Dermis microvascular lymphatic vessel endothelial cell (primary cell): Measurements from ENCODE around the gene COMMD1. TPM values are rescaled to one million over a fixed set of nuclear protein-coding genes. Genes with fewer than 3 reads are reported as not detected.

Experiments used
- DNase-seq, 2 donors: peaks; one replicate each; pipeline versions ENCODE4 v3.0.0 to v3.0.0-alpha.2; 2010; ENCODE audit warnings: low read depth in 2 of 2
- total RNA-seq: library from RNA; depleted of rRNA; stranded (reverse); fragments of >200 nt; gene quantifications from 2 replicates; pipeline ENCODE4 v1.2.1, GENCODE V29; 2014

The COMMD1 gene
- total RNA-seq, 1 donor from 2014 or later = 31.8 TPM

DNA sequence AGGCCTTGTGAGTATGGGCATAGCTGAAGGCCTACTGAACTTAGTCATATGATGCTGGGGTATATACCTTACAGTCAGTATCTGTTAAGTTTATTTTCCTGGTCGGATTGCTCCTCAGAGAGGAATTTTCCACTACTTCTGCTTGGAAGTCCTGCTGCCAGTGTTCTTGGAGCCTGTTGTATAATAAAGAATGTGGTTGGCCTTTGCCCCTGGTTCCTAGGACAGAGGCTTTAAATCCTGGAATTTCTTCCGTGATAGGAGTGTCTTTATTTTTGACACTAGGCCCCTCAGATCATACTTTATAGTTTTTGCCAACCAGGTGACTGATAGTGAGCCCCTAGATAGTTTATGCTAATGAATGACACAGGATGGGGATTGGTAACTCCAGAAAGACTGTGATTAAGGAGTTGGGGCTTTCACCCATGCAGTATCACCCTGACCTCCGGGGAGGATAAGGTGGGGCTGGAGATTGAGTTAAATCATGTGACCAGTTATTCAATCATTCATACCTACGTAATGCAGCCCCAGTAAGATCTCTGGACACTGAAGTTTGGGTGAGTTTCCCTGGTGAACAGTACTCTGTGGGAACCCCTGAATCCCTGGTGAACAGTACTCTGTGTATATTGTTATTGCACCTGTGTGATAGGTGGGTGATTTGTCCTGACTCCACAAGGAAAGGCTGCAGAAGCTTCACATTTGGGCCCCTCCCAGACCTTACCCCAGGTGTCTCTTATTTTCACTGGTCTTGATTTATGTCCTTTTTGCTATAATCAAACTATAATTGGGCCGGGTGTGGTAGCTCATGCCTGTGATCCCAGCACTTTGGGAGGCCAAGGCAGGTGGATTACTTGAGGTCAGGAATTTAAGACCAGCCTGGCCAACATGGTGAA is 56.9 kb downstream of the COMMD1 start:
- no peak for DNase-seq

DNA sequence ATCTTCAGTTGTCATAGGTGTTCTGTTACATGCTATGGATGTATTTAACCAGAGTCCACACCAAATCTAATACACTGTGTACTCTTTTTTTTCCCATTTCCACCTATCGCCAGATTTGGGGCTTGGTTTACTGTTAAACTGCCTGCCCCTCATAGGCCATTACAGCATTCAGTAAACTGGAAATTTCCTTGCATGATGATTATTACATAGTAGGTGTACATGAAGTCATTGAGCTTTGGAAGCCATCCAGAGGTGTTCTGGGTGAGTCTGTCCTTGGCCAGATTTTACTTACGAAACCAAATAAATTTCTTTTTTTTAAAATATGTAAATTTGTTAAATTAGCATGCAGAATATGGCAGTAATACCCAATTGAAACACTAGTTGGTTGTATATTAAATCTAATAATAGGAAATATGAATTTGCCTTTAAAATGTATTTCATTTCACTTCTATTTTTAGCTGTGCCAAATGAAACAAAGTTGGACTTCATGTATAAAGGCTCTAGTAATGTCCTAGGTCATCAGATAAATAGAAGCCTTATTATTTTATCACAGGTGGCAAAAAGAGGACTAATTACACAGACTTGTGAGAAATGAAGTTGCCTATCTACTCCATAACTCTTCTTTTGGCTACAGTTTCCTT is 60.7 kb downstream of the COMMD1 start:
- DNase-seq = no peak

DNA sequence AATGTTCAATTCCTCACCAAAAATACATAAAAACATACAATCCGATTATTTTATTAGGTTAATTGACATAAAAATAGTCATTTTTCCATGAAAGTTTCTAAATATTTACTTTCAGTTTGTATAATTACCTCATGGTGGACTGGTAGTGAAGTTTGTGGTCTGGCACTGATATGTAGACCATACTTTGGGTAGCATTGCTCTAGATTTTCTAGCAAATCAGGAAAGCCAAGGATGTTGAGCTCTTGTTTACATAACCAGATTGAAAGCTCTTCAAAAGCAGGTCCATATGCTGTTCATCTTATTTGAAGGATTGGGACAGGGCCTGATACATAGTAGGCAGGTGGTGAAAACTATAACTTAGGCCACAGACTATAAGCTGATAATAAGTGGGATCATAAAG is 61.8 kb downstream of the COMMD1 start:
- no peak for DNase-seq

DNA sequence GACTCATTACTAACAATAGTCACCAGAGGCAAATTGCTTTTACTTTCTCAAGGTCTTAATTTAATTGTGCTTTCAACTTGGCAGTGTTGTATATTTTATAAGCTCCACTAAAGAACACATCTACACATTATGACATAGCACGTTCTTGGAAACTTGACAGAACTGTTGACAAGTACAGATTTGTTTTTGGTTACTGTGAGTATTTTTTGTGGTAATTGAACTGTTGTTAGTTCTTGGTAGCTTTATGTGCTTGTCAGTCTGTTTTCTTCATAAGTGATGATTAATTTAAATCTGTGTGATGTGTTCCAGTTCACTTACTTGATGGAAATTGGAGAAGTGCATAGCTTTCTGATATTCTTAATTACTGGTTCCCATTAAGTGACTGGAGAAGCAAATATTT is 63.9 kb downstream of the COMMD1 start:
- DNase-seq = no peak

DNA sequence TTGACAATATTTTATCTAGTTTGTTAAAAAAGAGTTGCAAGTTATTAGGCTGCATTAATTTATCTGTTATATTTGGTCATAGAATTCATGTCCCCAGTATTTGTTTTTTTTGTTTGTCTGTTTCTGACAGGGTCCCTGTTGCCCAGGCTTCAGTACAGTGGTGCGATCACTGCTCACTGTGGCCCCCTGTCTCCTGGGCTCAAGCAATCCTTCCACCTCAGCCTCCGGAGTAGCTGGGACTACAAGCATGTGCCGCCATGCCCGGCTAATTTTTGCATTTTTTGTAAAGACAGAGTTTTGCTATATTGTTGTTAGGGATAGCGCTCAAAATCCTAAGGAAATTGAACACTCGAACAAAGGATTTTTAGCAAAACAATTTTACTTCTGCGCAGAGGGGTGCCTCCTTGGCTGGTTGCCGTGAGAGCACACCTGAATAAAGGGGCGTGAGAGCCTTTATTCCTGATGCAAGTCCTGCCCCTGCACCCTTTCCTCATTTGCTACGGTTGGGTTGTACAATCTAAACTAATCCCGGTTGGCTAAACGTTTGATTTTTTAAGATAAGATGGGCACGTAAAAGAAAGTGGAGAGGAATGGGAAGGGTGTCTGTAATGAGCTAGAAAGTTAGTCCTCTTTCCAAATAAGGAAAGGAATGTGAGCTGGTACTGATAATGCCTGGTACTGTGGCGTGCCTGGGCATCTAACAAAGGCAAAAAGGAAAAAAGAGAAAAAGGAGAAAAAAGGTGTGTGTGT is 65.5 kb downstream of the COMMD1 start:
- no peak for DNase-seq

DNA sequence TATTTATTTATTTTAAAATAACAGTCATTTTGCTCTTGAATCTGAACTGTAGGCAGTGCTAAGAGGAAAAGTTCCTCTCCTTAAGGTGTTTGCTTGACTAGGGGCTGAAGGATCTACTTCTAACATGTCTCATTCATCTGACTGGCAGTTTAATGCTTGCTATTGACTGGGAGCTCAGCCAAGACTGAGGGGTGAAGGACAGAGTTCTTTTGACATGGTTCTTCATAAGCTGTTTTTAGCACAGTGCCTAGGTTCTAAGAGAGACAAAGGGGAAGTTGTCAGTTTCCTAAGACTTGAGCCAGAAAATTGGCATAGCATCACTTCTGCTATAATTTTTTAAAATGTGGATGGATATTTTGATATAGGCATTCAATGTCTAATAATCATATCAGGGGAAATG is 73.0 kb downstream of the COMMD1 start:
- peak in 1 of 2 donors; percentile 34 for DNase-seq

DNA sequence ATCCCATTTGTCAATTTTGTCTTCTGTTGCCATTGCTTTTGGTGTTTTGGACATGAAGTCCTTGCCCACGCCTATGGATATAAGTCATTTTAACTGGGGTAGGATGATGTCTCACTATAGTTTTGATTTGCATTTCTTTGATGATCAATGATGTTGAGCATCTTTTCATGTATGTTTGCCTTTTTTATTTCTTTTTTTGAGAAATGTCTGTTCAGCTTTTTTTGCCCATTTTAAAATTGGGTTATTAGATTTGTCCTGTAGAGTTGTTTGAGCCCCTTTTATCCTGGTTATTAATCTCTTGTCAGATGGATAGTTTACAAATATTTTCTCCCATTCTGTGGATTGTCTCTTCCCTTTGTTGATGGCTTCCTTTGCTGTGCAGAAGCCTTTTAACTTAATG is 75.3 kb downstream of the COMMD1 start:
- DNase-seq = no peak

DNA sequence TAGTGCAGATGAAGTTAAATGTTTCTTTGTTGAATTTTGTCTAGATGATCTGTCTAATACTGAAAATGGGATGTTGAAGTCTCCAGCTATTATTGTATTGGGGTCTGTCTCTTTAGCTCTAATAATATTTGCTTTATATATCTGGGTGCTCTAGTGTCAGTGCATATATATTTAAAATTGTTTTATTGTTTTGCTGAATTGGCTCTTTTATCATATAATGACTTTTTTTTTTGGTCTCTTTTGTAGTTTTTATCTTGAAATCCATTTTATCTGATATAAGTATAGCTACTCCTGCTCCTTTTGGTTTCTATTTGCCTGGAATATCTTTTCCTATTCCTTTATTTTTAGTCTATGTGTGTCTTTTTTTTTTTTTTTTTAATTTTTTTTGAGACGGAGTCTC is 79.2 kb downstream of the COMMD1 start:
- DNase-seq = no peak

DNA sequence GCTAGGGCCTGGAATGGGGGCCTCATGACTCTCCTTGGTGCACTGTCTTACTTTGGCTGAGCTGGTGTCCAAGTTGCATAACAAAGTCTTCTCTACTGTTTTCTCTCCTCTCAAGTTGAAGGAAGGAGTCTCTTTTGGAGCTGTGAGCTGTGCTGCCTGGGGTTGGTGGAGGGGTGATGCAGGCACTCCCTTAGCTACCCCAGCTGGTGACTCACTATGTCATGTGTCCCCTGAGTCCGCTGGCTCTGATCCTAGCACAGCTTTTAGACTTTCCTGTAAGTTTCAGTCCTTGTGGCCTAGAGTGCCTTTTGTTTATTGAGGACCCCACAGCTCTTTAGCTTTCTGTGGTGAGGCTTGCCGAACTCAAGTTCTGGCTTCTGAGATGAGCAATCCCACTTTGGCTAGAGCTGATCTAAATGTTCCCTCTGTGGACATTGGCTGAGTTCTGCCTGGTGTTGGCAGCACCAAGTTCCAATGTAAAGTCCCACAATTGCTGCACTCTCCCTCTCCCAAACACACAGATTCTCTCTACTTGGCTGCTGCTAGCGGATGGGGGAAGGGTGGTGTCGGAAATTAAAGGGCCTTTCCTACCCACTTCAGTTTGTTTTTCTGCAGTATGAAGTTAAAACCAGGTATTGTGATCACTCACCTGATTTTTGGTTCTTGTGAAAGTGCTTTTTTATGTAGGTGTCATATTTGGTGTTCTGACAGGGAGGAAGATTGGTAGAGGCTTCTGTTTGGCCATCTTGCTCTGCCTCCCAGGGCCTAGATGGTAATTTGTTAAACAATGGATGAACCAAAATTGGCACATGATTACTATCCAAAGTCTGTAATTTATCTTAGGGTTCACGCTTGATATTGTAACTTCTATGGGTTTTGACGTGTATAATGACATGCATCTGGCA is 83.2 kb downstream of the COMMD1 start:
- DNase-seq = peak in 1 of 2 donors; percentile 18

DNA sequence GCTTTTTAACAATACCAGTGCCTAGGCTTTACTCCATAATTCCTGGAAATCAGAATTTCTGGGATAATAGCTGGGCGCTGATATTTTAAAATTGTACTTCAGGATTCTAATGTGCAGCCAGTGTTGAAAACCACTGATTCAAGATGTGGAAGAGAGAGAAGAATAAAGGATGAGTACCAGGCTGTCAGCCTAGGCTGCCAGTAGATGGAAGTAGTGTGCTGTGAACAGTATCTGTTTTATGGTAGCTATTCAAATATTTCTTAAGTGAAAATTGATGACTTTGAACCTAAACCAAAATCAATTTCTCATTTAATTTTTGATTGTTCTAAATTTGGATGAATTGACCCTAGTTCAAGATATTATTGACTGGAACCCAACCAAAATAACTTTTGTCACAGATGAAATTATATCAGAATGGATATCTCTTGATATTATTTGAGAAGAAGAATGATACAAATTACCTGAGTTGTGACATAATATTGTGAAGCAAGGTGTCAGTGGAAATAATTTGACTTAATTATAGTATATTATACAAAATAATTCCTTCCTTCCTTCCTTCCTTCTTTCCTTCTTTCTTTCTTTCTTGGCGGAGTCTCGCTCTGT is 88.0 kb downstream of the COMMD1 start:
- DNase-seq = peak; percentile 54 to 67

DNA sequence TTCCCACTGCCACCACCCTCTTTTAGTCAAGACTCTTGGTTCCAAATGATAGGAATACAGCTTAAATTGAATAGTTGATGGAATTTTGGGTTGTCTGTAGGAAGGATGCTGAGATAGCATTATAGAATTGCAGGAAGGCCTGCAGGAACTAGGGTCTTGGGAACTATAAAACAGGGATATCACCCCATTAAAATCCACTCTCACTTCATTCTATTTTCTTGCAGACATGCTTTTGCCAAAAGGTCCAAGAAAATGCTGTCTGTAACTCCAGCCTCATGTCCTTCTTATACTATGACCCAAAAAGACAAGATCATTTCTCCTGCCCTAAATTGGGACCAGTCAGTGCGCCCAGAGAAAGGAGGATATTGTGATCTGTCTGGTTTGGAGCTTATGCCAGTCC is 89.1 kb downstream of the COMMD1 start:
- DNase-seq = no peak

DNA sequence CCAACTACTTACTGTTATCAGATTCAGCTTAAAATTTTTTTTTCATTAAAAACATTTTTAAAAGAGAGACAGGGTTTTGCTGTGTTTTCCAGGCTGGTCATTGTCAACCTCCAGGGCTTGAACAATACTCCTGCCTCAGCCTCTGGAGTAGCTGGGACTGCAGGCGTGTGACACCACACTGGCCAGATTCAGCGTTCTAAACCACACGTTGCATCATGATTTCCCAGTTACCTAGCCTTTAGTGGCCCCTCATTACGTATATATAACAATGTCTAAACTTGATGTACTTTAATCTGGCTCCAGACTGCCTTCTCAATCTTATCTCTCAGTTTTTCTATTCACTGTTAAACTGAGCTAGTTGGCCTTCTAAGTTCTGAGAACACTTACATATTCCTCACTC is 89.6 kb downstream of the COMMD1 start:
- no peak for DNase-seq

DNA sequence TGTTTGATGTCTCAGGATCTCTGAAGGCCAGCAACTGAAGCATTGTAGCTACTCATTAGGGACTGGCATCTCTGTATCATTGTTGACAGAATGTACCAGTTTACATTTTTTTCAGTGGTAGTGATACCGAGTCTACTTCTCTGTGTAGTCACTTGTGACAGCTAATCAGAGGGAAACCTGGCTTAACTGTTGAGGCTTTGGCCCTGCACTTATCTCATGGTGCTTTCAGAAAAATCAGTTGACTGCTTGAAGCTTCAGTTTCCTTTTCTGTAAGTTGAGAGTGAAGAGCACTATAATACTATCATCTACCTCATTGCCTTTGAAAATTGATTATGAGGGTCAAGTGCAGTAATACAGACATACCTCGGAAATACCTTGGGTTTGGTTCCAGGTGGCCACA is 90.0 kb downstream of the COMMD1 start:
- DNase-seq = no peak

DNA sequence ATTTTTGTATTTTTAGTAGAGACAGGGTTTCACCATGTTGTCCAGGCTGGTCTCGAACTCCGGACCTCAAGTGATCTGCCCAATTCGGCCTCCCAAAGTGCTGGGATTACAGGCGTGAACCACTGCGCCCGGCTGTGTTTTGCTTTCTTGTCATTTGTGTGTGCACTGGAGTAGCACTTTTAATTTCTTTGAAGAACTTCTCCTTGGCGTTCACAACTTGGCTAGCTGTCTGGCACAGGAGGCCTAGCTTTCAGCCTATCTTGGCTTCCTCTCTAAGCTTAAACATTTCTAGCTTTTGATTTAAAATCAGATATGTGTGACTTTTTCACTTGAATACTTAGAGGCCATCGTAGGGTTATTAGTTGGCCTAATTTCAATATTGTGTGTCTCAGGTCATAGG is 93.0 kb downstream of the COMMD1 start:
- DNase-seq = no peak

DNA sequence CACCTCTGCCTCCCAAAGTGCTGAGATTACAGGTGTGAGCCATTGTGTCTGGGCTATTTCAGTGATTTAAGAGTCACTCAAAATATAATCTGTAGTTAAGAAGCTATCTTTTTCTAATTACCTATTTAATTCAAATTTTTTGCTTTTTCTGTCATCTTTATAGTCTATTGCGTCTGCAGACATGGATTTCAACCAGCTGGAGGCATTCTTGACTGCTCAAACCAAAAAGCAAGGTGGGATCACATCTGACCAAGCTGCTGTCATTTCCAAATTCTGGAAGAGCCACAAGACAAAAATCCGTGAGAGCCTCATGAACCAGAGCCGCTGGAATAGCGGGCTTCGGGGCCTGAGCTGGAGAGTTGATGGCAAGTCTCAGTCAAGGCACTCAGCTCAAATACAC is 95.1 kb downstream of the COMMD1 start:
- no peak for DNase-seq

DNA sequence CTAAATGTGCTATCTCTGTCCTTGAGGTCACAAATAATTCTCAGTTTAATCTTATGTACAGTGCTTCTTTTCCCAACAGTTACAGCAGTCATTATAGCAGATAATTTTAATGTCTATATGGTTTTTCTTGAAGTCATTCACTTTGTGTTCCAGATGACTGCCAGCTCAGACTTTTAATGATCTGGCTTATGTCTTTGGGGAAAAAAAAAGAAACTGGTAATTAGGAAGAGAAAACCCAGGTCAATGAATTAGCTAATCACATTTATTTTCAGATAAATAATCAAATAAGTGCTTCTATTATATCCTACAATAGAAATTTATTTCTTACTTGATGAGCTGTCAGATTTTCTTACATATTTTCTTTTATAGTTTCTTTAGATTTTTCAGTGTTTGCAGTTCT is 96.0 kb downstream of the COMMD1 start:
- no peak for DNase-seq

DNA sequence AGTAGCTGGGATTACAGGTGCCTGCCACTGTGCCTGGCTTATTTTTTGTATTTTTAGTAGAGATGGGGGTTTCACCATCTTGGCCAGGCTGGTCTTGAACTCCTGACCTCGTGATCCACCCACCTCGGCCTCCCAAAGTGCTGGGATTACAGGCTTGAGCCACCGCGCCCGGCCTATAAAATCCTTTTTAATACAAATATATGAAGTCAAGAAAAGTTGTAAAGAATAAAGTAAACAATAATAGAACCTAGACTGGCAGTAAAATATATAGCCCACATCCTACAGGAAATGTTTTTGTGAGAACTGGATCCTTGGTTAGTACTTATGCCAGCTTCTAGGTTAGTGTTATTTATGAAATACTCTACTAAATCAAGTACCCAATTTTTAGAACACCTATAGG is 99.0 kb downstream of the COMMD1 start:
- DNase-seq = peak in 1 of 2 donors; percentile 9

DNA sequence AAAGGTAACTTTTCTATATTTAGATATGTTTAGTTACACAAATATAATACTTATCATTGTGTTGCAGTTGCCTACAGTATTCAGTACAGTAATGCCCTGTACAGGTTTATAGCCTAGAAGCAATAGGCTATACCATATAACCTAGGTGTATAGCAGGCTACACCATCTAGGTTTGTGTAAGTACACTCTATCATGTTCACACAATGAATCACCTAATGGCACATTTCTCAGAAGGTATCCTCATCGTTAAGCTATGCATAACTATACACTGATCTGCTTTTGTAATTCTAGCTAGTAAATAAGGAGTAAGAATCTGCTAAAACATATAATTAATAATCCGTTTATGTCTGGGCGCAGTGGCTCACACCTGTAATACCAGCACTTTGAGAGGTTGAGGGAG is 102.1 kb downstream of the COMMD1 start:
- DNase-seq = no peak

DNA sequence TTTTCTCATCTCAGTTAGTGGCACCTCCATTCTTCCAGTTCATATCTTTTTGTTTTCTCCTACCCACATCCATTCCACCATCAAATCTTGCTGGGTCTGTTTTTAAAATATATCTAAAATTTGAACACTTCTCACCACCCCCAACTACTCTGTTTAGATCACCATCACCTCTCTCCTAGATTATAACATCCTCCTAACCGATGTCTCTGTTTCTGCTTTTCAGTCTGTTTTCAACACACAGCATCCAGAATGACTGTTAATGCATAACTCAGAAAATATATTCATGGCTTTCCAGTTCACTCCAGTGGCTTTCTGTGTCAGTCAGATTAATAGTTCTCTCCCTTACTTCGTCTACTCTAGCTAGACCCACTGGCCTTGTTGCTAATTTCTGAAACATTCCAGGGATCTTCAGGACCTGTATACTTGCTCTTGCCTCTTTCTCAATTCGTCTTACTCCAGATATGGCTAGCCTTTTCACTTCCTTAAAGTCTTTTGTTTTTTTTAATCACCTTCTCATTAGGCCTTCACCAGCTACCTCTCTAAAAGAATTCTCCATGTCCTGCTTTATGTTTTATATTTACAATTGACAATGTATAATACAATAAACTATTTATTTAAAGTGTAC is 105.3 kb downstream of the COMMD1 start:
- DNase-seq = no peak

DNA sequence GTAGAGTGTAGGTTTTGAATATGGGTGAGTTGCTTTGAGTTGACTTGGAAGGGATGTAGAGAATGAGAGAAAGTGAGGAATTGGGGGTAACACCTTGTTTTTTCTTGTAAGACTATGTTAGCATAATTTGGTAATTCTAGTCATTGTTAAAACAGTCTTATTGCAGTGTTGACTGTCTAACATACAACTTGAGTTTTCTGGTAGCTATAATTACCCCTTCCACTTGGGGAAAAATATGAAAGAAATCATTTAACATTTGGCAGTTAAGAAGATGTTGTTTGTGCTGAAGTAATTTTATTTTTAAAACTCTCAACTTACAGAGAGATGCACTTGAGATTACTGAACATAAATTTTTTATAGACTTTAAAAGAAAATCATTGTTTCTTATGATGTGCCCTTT is 108.2 kb downstream of the COMMD1 start:
- DNase-seq = no peak
